Gastrocnemius medialis (tissue), 4 donors: ENCODE data around the gene ENAH.

Experiments
- POLR2A ChIP-seq, 2 donors: fragments of 450-650 bp; IDR thresholded peaks; one replicate each; pipeline ENCODE4 v1.6.1; 2017; ENCODE audit warnings: antibody characterized with exemption in 2 of 2, mild to moderate bottlenecking in 2 of 2, moderate library complexity in 2 of 2
- TF ChIP-seq, protein P1 (sequence below), 5 experiments: fragments of 450-650 bp in 3 of 5; fragments of 200-600 bp in 2 of 5; sonication (generic) in 2 of 5; IDR thresholded peaks in 4 of 5; conservative IDR thresholded peaks in 1 of 5; 1 replicate in 4 of 5; 2 replicates in 1 of 5; pipeline ENCODE4 v1.5.1; 2016 to 2019; ENCODE audit warnings: antibody characterized with exemption in 5 of 5, mild to moderate bottlenecking in 3 of 5, moderate library complexity in 3 of 5

- TF ChIP-seq, protein P1, sequence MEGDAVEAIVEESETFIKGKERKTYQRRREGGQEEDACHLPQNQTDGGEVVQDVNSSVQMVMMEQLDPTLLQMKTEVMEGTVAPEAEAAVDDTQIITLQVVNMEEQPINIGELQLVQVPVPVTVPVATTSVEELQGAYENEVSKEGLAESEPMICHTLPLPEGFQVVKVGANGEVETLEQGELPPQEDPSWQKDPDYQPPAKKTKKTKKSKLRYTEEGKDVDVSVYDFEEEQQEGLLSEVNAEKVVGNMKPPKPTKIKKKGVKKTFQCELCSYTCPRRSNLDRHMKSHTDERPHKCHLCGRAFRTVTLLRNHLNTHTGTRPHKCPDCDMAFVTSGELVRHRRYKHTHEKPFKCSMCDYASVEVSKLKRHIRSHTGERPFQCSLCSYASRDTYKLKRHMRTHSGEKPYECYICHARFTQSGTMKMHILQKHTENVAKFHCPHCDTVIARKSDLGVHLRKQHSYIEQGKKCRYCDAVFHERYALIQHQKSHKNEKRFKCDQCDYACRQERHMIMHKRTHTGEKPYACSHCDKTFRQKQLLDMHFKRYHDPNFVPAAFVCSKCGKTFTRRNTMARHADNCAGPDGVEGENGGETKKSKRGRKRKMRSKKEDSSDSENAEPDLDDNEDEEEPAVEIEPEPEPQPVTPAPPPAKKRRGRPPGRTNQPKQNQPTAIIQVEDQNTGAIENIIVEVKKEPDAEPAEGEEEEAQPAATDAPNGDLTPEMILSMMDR (IDR thresholded peaks at IDR 0.05 in 4 of 5, conservative IDR thresholded peaks at IDR 0.05 in 1 of 5): no peak
- TF ChIP-seq POLR2A (IDR thresholded peaks at IDR 0.05): no peak
Measured at GRCh38 chr1:225691861-225692516, 39.1 kb upstream of the ENAH start.
